Neuronal stem cell (in vitro differentiated cells): ENCODE measurements around the gene IL20RB.

ENCODE experiments used
- DNase-seq: peaks from one replicate; pipeline ENCODE4 v3.0.0-alpha.2; 2013; ENCODE audit warnings: low spot score
- H2AFZ ChIP-seq: one replicate; pipeline ENCODE4 v1.6.1; 2013; ENCODE audit warnings: mild to moderate bottlenecking, low read length, inconsistent platforms
- H2AK5ac ChIP-seq: 2 replicates; pipeline ENCODE4 v1.6.1; 2013; ENCODE audit warnings: low read depth, mild to moderate bottlenecking, inconsistent platforms, low read length, moderate library complexity, mixed read lengths
- H2BK120ac ChIP-seq: 2 replicates; pipeline ENCODE4 v1.6.1; 2013; ENCODE audit warnings: low read depth, mild to moderate bottlenecking, inconsistent platforms, low read length, moderate library complexity, mixed read lengths
- H2BK12ac ChIP-seq: one replicate; pipeline ENCODE4 v1.6.1; 2013; ENCODE audit warnings: low read length, inconsistent platforms
- H2BK15ac ChIP-seq: 2 replicates; pipeline ENCODE4 v1.6.1; 2013; ENCODE audit warnings: mild to moderate bottlenecking, low read length, inconsistent platforms, mixed read lengths
- H2BK5ac ChIP-seq: one replicate; pipeline ENCODE4 v1.6.1; 2013; ENCODE audit warnings: inconsistent platforms, mild to moderate bottlenecking, low read length, moderate library complexity
- H3K14ac ChIP-seq: one replicate; pipeline ENCODE4 v1.6.1; 2013; ENCODE audit warnings: low read length, inconsistent platforms
- H3K18ac ChIP-seq: 2 replicates; pipeline ENCODE4 v1.6.1; 2013; ENCODE audit warnings: low read length, inconsistent platforms
- H3K23ac ChIP-seq: 2 replicates; pipeline ENCODE4 v1.6.1; 2013; ENCODE audit warnings: low read depth, mild to moderate bottlenecking, mixed read lengths, low read length, inconsistent platforms; ENCODE audit not compliant: poor library complexity
- H3K27ac ChIP-seq: replicated peaks from 3 replicates; pipeline ENCODE4 v1.5.1; 2013; ENCODE audit warnings: low read length, inconsistent platforms
- H3K27me3 ChIP-seq, 3 experiments: 2 replicates each; pipeline ENCODE4 v1.6.1; 2013; ENCODE audit warnings: low read length in 3 of 3, mild to moderate bottlenecking in 2 of 3, inconsistent platforms in 1 of 3, low read depth in 1 of 3, mixed read lengths in 1 of 3, moderate library complexity in 1 of 3; ENCODE audit not compliant: control insufficient read depth in 3 of 3, insufficient read depth in 3 of 3
- H3K36me3 ChIP-seq, 2 donors: replicated peaks in 1 of 2; 2 replicates each; pipeline ENCODE4 v1.6.1; 2013; ENCODE audit warnings: low read length in 2 of 2; ENCODE audit not compliant: control insufficient read depth in 2 of 2, insufficient read depth in 2 of 2
- H3K4ac ChIP-seq: 2 replicates; pipeline ENCODE4 v1.6.1; 2013; ENCODE audit warnings: inconsistent platforms, mild to moderate bottlenecking, low read length, moderate library complexity
- H3K4me1 ChIP-seq, 2 donors: 1 replicate in 1 of 2; 2 replicates in 1 of 2; pipeline ENCODE4 v1.6.1; 2013; ENCODE audit warnings: low read length in 2 of 2, low read depth in 1 of 2; ENCODE audit not compliant: control insufficient read depth in 2 of 2, insufficient read depth in 1 of 2
- H3K4me2 ChIP-seq: one replicate; pipeline ENCODE4 v1.6.1; 2013; ENCODE audit warnings: mild to moderate bottlenecking, low read length, inconsistent platforms; ENCODE audit not compliant: insufficient read depth, poor library complexity, severe bottlenecking
- H3K4me3 ChIP-seq, 2 donors: 2 replicates each; pipeline ENCODE4 v1.5.1; 2013; ENCODE audit warnings: low read length in 2 of 2, mild to moderate bottlenecking in 2 of 2, inconsistent platforms in 1 of 2, moderate library complexity in 1 of 2
- H3K79me1 ChIP-seq: one replicate; pipeline ENCODE4 v1.6.1; 2013; ENCODE audit warnings: low read depth, mild to moderate bottlenecking, inconsistent platforms, low read length, moderate library complexity
- H3K9ac ChIP-seq: one replicate; pipeline ENCODE4 v1.6.1; 2013; ENCODE audit warnings: mild to moderate bottlenecking, low read depth, low read length, inconsistent platforms; ENCODE audit not compliant: poor library complexity
- H3K9me3 ChIP-seq, 2 donors: replicated peaks in 1 of 2; 2 replicates each; pipeline versions ENCODE3 to v1.6.1; 2013; ENCODE audit warnings: low read length in 2 of 2, mild to moderate bottlenecking in 2 of 2, inconsistent platforms in 1 of 2, low read depth in 1 of 2, mixed read lengths in 1 of 2, moderate library complexity in 1 of 2; ENCODE audit not compliant: control insufficient read depth in 2 of 2, insufficient read depth in 1 of 2
- H4K8ac ChIP-seq: one replicate; pipeline ENCODE4 v1.6.1; 2013; ENCODE audit warnings: low read depth, mild to moderate bottlenecking, inconsistent platforms, low read length, moderate library complexity
- H4K91ac ChIP-seq: one replicate; pipeline ENCODE4 v1.6.1; 2013; ENCODE audit warnings: low read length, low read depth, mild to moderate bottlenecking, inconsistent platforms; ENCODE audit not compliant: poor library complexity
- WGBS, 2 donors: extraction: QIAGEN DNeasy Blood & Tissue Kit; methylation state at CpG; one replicate each; pipeline ENCODE4 v1.1.7; 2013; ENCODE audit warnings: missing lambda C conversion rate in 2 of 2, mixed read lengths in 1 of 2; ENCODE audit not compliant: insufficient read length in 2 of 2, insufficient replicate concordance in 1 of 2; ENCODE audit errors: extremely low coverage in 2 of 2; 5-methylcytosine and 5-hydroxymethylcytosine counted together

The IL20RB gene

GRCh38 chr3:136954980-136955780, 2.6 kb upstream of the IL20RB start:
- no peak overlapping the region for H2AK5ac ChIP-seq
- no peak overlapping the region for H2BK12ac ChIP-seq
- H3K4me1 ChIP-seq = peaks cover 0 to 4% of the 10 kb centered on the region in 2 donors
- no peak overlapping the region for H2BK5ac ChIP-seq
- H3K4me2 ChIP-seq = no peak overlapping the region
- no peak overlapping the region for H3K4me3 ChIP-seq
- H3K36me3 ChIP-seq = peaks cover 2 to 4% of the 10 kb centered on the region in 2 donors
- H3K4ac ChIP-seq = no peak overlapping the region
- H3K27ac ChIP-seq = no peak overlapping the region
- no peak for DNase-seq
- no peaks in the 10 kb centered on the region for H3K27me3 ChIP-seq
- no peak overlapping the region for H3K14ac ChIP-seq
- no peak overlapping the region for H4K91ac ChIP-seq
- H3K18ac ChIP-seq = no peak overlapping the region
- WGBS, 2 donors = no CpG with 5 or more reads among the region's 4 CpGs
- no peaks in the 10 kb centered on the region for H3K79me1 ChIP-seq
- H2BK120ac ChIP-seq = no peak overlapping the region
- H4K8ac ChIP-seq = no peak overlapping the region
- H3K9ac ChIP-seq = no peak overlapping the region
- no peaks in the 10 kb centered on the region for H3K9me3 ChIP-seq
- no peak overlapping the region for H2AFZ ChIP-seq
- H2BK15ac ChIP-seq = no peak overlapping the region
- H3K23ac ChIP-seq = no peak overlapping the region

GRCh38 chr3:136955813-136956212, 2.0 kb upstream of the IL20RB start:
- no peak for DNase-seq
- Histone ChIP-seq H2BK12ac (no peak overlapping the region), H2BK120ac (no peak overlapping the region), H3K4ac (no peak overlapping the region), H3K23ac (no peak overlapping the region), H3K4me3 (no peak overlapping the region), H3K79me1 (no peaks in the 10 kb centered on the region), H3K14ac (no peak overlapping the region), H3K36me3 (peaks cover 2 to 4% of the 10 kb centered on the region in 2 donors), H3K4me1 (peaks cover 0 to 4% of the 10 kb centered on the region in 2 donors), H3K9me3 (no peaks in the 10 kb centered on the region), H2AFZ (no peak overlapping the region), H2BK15ac (no peak overlapping the region), H3K27me3 (no peaks in the 10 kb centered on the region), H3K9ac (no peak overlapping the region), H3K18ac (no peak overlapping the region), H3K27ac (no peak overlapping the region), H2BK5ac (no peak overlapping the region), H3K4me2 (no peak overlapping the region), H2AK5ac (no peak overlapping the region), H4K8ac (no peak overlapping the region), H4K91ac (no peak overlapping the region)
- WGBS, 2 donors = no CpG with 5 or more reads among the region's 2 CpGs

GRCh38 chr3:136956971-136957370, 812 bp upstream of the IL20RB start:
- H3K27me3 ChIP-seq = no peaks in the 10 kb centered on the region
- H2AK5ac ChIP-seq = no peak overlapping the region
- H3K9ac ChIP-seq = no peak overlapping the region
- no peak overlapping the region for H3K23ac ChIP-seq
- no peak overlapping the region for H2BK12ac ChIP-seq
- H3K36me3 ChIP-seq = peaks cover 2 to 4% of the 10 kb centered on the region in 2 donors
- no peak overlapping the region for H3K14ac ChIP-seq
- no peak overlapping the region for H3K18ac ChIP-seq
- no peaks in the 10 kb centered on the region for H3K79me1 ChIP-seq
- no CpG with 5 or more reads among the region's 2 CpGs for WGBS, 2 donors
- H2BK120ac ChIP-seq = no peak overlapping the region
- no peak overlapping the region for H3K4ac ChIP-seq
- no peak overlapping the region for H3K27ac ChIP-seq
- no peak overlapping the region for H3K4me3 ChIP-seq
- no peaks in the 10 kb centered on the region for H3K9me3 ChIP-seq
- H4K91ac ChIP-seq = no peak overlapping the region
- H3K4me2 ChIP-seq = no peak overlapping the region
- peaks cover 0 to 4% of the 10 kb centered on the region in 2 donors for H3K4me1 ChIP-seq
- H2AFZ ChIP-seq = no peak overlapping the region
- H2BK15ac ChIP-seq = no peak overlapping the region
- no peak overlapping the region for H4K8ac ChIP-seq
- no peak for DNase-seq
- H2BK5ac ChIP-seq = no peak overlapping the region

GRCh38 chr3:136958939-136959338, 1.2 kb downstream of the IL20RB start:
- Histone ChIP-seq H3K4me1 (peaks cover 0 to 4% of the 10 kb centered on the region in 2 donors), H3K36me3 (peaks cover 2 to 4% of the 10 kb centered on the region in 2 donors)

More at GRCh38 chr3:136958939-136959338, 1.2 kb downstream of the IL20RB start:
- Histone ChIP-seq H3K18ac (no peak overlapping the region), H2BK15ac (no peak overlapping the region), H3K27ac (no peak overlapping the region), H3K4me3 (no peak overlapping the region), H2BK120ac (no peak overlapping the region), H3K79me1 (no peaks in the 10 kb centered on the region), H4K91ac (no peak overlapping the region), H2AK5ac (no peak overlapping the region), H3K14ac (no peak overlapping the region), H2BK12ac (no peak overlapping the region), H2AFZ (no peak overlapping the region), H3K27me3 (no peaks in the 10 kb centered on the region), H3K23ac (no peak overlapping the region), H3K4ac (no peak overlapping the region), H3K4me2 (no peak overlapping the region), H3K9ac (no peak overlapping the region), H4K8ac (no peak overlapping the region), H2BK5ac (no peak overlapping the region), H3K9me3 (no peaks in the 10 kb centered on the region)
- no CpG with 5 or more reads among the region's 2 CpGs for WGBS, 2 donors
- no peak for DNase-seq
